ENCODE data around the gene DGUOK. TPM values are rescaled to one million over a fixed set of nuclear protein-coding genes. Genes with fewer than 3 reads are reported as not detected.

The DGUOK gene
- total and polyA plus RNA-seq, 4 donors, result 19.6 to 49.7 (median 28.3) TPM

GRCh38 chr2:74005786-74006185 is 79.1 kb downstream of the DGUOK start (continued):
- TF ChIP-seq CTCF (IDR thresholded peaks at IDR 0.05; ENCODE audit: low read depth, low read length, missing input control), result no peak

- H3K36me3 ChIP-seq (ENCODE audit: control insufficient read depth in 4 of 4, insufficient read depth in 3 of 4, low read depth in 1 of 4, low read length in 3 of 4), result peaks cover 0 to 5% (median 1%) of the 10 kb centered on the region in 4 donors
Measured at GRCh38 chr2:74006459-74006858, 79.8 kb downstream of the DGUOK start.

GRCh38 chr2:74007121-74007520 is 80.4 kb downstream of the DGUOK start:
- H3K9me3 ChIP-seq (ENCODE audit: control insufficient read depth in 4 of 4, low read length in 3 of 4), result no peaks in the 10 kb centered on the region

More at GRCh38 chr2:74006459-74006858, 79.8 kb downstream of the DGUOK start:
- TF ChIP-seq ATF3 (IDR thresholded peaks at IDR 0.05) (no peak), RXRA (IDR thresholded peaks at IDR 0.05) (peak in 1 of 2 donors; percentile 26)
- Histone ChIP-seq H3K9me3 (ENCODE audit: control insufficient read depth in 4 of 4, low read length in 3 of 4) (no peaks in the 10 kb centered on the region), H3K9ac (ENCODE audit: low read depth in 1 of 2, low read length in 2 of 2) (no peak overlapping the region), H3K27me3 (ENCODE audit: control insufficient read depth in 4 of 4, insufficient read depth in 4 of 4, low read length in 3 of 4) (no peaks in the 10 kb centered on the region), H3K27ac (ENCODE audit: low read depth in 1 of 2, low read length in 2 of 2) (no peak overlapping the region), H3K4me3 (ENCODE audit: low read depth in 1 of 3, low read length in 3 of 3) (no peak overlapping the region), H3K4me1 (ENCODE audit: control insufficient read depth in 4 of 4, insufficient read depth in 4 of 4, low read length in 3 of 4) (peaks cover 8 to 33% (median 26%) of the 10 kb centered on the region in 4 donors)
- WGBS, result 84% methylated on average over 7 of the region's 7 CpGs
- DNase-seq (ENCODE audit: low spot score), result peak; percentile 35

More at GRCh38 chr2:74007121-74007520, 80.4 kb downstream of the DGUOK start:
- no peak for DNase-seq (ENCODE audit: low spot score)
- no peak overlapping the region for H3K27ac ChIP-seq (ENCODE audit: low read depth in 1 of 2, low read length in 2 of 2)
- no peak overlapping the region for H3K4me3 ChIP-seq (ENCODE audit: low read depth in 1 of 3, low read length in 3 of 3)
- H3K4me1 ChIP-seq (ENCODE audit: control insufficient read depth in 4 of 4, insufficient read depth in 4 of 4, low read length in 3 of 4), result peaks cover 8 to 27% (median 21%) of the 10 kb centered on the region in 4 donors
- peaks cover 0 to 5% (median 1%) of the 10 kb centered on the region in 4 donors for H3K36me3 ChIP-seq (ENCODE audit: control insufficient read depth in 4 of 4, insufficient read depth in 3 of 4, low read depth in 1 of 4, low read length in 3 of 4)
- no peaks in the 10 kb centered on the region for H3K27me3 ChIP-seq (ENCODE audit: control insufficient read depth in 4 of 4, insufficient read depth in 4 of 4, low read length in 3 of 4)
- no peak overlapping the region for H3K9ac ChIP-seq (ENCODE audit: low read depth in 1 of 2, low read length in 2 of 2)
- WGBS, result 80% methylated on average over 4 of the region's 4 CpGs
- no peak for TF ChIP-seq GABPA (IDR thresholded peaks at IDR 0.05 in 1 of 2, conservative IDR thresholded peaks at IDR 0.05 in 1 of 2)
- no peak for TF ChIP-seq REST (IDR thresholded peaks at IDR 0.05)
- no peak for TF ChIP-seq EGR1 (IDR thresholded peaks at IDR 0.05; ENCODE audit: low read depth in 2 of 2)
- TF ChIP-seq RAD21 (IDR thresholded peaks at IDR 0.05), result no peak
- no peak for TF ChIP-seq ATF3 (IDR thresholded peaks at IDR 0.05)
- no peak for TF ChIP-seq HNF4A (conservative IDR thresholded peaks at IDR 0.05)
- TF ChIP-seq FOXA2 (IDR thresholded peaks at IDR 0.05), result no peak
- no peak for TF ChIP-seq YY1 (IDR thresholded peaks at IDR 0.05)

Measured in liver (tissue), 9 donors.